Measurements from ENCODE around the gene FRMD8.
"Not testable (repeated sequence)": the region's sequence is repeated elsewhere in the genome, so short reads cannot be mapped to it uniquely, and the experiment has no call there.

Gene FRMD8

GRCh38 chr11:65437436-65438227 is 51.2 kb downstream of the FRMD8 start:
- no peak for DNase-seq

GRCh38 chr11:65438257-65439151 is 52.1 kb downstream of the FRMD8 start:
- peak; percentile 25 for DNase-seq

DNA sequence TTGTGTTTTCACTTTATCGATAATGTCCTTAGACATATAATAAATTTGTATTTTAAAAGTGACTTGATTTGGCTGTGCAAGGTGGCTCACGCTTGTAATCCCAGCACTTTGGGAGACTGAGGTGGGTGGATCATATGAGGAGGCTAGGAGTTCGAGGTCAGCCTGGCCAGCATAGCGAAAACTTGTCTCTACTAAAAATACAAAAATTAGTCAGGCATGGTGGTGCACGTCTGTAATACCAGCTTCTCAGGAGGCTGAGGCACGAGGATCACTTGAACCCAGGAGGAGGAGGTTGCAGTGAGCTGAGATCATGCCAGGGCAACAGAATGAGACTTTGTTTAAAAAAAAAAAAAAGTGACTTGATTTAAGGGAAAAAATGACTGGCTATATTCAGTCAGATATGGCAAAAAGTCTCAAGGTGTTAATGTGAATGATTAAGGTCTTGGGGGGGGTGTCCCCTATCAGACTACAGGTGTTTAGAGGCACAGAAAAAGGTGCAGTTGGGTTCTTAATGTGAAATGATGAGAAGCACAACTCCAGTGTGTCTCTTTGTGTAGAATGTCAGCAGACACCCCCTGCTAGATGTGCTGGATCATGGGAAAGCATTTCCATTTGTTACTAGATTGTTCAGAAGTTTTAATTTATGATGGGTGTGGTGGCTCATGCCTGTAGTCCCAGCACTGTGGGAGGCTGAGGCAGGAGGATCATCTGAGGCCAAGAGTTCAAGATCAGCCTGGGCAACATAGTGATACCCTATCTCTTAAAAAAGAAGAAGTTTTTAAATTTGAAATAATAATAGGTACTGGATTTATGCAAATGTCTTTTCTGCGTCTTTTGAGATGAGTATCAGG is 53.1 kb downstream of the FRMD8 start:
- no peak for DNase-seq

- DNase-seq, result no peak
Measured at GRCh38 chr11:65440831-65441499, 54.5 kb downstream of the FRMD8 start.

DNA sequence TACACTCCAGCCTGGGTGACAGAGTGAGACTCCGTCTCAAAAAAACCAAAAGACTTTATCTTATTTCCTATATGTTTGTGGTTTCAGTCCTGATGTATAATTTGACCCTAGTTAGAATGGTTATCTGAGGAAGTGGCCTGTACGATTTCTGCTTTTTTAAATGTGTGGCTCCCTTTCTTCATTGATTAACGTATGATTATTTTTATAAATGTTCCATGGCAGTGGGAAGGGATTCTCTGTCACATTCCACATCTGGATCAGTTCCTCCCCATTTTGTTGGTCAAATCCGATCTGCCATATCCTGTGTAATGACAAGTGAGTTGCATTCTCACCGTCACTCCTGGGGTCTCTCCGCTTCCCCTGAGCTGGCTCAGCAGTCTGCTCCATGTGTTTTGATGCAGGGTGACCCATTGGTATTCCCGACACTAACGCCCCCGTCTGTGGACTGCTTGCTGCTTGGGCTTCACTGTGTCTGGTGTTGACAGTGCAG is 56.5 kb downstream of the FRMD8 start:
- DNase-seq, result no peak

- no peak for DNase-seq
Measured at GRCh38 chr11:65444314-65445051, 58.0 kb downstream of the FRMD8 start.

GRCh38 chr11:65445101-65445603 is 58.7 kb downstream of the FRMD8 start:
- DNase-seq, result no peak

GRCh38 chr11:65445604-65446445 is 59.4 kb downstream of the FRMD8 start:
- no peak for DNase-seq

DNA sequence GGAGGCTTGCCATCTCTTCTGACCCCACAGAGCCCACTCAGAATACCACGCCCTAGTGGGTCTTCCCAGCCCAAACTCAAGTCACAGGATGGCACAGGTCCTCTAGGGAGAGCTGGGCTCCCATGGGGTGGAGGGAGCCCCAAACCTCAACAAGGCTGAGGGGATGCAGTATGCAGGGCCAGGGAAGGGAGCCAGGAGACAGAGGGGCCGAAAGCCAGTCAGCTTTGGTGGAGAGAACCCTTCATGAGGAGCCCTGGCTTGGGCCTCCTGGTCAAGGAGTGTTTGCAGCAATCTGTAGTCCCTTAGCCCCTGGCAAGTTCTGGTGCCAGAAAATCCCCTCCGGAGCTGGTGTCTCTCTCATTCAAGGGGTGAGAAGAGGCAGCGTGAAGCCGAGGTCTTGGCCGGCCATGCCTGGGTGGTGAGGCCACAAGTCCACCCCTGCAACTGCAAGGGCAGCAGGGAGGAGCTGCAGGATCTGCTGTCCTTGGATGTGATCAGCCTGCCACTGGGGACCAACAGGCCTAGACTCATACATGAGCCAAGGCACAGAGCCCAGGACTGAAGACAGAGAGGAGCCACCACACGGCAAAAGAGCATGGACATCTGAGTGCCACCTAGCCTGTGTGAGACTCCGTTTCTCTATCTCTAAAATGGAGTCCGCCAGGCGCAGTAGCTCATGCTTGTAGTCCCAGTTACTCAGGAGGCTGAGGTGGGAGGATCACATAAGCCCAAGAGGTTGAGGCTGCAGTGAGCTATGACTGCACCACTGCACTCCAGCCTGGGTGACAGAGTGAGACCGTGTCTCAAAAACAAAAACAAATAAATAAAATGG is 60.2 kb downstream of the FRMD8 start:
- no peak for DNase-seq

DNA sequence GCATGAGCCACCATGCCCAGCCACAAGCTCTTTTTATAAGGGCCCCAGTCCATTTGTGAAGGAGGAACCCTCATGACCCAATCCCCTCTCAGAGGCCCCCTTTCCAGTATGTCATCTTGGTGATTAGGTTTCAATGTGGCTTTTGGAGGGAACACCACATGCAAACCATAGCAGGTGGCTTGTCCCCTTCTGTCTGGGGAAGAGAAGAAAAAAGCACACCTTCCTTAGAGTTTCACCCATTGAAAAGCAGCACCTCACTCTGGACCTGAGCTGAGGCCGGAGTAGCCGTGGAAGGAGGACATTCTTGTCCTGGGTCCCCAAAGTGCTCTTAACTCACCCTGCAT is 61.6 kb downstream of the FRMD8 start:
- no peak for DNase-seq

- no peak for DNase-seq
Measured at GRCh38 chr11:65448418-65449105, 62.1 kb downstream of the FRMD8 start.

DNA sequence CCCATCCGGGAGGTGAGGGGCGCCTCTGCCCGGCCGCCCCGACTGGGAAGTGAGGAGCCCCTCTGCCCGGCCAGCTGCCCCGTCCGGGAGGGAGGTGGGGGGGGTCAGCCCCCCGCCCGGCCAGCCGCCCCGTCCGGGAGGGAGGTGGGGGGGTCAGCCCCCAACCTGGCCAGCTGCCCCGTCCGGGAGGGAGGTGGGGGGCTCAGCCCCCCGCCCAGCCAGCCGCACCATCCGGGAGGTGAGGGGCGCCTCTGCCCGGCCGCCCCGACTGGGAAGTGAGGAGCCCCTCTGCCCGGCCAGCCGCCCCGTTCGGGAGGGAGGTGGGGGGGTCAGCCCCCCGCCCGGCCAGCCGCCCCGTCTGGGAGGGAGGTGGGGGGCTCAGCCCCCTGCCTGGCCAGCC is 64.9 kb downstream of the FRMD8 start:
- not testable (repeated sequence) for DNase-seq

DNA sequence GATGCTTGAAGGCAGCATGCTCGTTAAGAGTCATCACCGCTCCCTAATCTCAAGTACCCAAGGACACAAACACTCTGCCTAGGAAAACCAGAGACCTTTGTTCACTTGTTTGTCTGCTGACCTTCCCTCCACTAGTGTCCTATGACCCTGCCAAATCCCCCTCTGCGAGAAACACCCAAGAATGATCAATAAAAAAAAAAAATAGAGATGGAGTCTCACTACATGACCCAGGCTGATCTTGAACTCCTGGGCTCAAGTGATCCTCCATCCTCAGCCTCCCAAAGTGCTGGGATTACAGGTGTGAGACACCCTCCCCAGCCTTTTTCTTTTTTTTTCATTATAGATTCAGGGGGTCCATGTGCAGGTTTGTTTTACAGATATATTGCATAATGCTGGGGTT is 65.8 kb downstream of the FRMD8 start:
- DNase-seq, result not testable (repeated sequence)

DNA sequence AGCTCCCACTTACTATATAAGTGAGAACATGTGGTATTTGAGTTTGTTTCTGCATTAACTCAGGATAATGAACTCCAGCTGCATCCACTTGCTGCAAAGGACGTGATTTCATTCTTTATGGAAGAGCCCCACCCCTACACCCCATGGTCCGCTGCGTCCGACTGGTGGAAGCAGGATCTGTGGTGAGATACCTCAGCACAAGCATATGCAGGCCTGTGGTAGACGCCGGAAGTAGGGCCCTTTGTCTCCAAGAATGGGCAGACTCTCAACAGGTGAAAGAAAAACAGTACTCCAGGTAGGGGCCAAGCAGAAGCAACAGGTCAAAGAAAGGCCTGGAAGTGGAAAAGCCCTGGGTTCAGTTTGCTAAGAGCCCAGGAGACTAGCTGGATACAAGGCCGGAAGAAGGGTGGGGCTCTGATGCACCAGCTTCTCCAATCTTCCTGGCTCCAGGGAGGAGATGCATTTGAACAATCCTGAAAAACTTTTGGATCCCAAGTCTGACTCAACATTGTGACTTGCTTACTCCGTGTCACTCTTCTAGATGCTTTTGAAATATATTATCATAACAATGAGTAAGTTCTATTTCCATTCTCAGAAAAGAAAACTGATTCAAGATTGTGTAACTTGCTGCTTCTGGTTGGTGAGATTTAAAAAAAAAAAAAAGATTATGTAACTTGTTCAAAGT is 66.5 kb downstream of the FRMD8 start:
- DNase-seq, result no peak

DNA sequence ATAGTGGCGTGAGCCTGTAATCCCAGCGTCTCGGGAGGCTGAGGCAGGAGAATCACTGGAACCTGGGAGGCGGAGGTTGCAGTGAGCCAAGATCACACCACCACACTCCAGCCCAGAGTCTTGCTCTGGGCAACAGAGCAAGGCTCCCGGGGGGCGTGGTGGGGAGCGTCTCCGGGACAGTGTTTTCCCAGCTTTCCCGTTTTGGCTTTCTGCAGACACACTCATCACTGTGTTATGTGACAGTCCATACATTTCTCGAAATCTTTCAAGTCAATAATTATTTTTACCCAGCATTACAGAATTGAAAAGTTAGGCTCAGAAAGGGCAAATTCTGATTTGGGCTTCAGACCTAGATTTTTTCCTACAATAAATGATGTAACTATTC is 67.9 kb downstream of the FRMD8 start:
- no peak for DNase-seq

- peak; percentile 54 for DNase-seq
Measured at GRCh38 chr11:65454696-65455456, 68.4 kb downstream of the FRMD8 start.

DNA sequence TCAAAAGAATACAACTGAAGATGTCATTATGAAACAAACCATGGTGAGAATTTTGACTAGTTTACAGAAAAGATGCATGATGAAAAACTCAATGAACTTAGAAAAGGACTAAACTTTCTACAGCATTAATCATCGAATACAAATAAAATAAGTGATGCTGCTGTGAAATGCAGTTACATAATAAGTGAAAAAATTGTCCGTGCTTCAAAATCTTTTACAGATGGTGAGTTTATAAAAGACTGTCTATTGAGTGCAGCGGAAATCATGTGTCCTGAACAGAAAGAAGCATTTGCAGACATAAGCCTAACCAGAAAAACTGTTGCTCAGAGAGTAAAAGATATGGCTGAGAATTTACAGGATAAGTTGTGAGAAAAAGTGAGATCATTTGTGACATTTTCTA is 70.0 kb downstream of the FRMD8 start:
- DNase-seq, result no peak

GRCh38 chr11:65459552-65459951 is 73.1 kb downstream of the FRMD8 start:
- DNase-seq, result no peak

All from NCI-H1694 (cell line).